Stimulated activated CD8-positive, alpha-beta memory T cell treated with anti-CD3 and anti-CD28 coated beads, Interleukin-7, amount 100 ng/mL, for 4 hours (primary cell): ENCODE results near the gene CDC45.

Source experiments
- DNase-seq, 2 donors: peaks; one replicate each; pipeline ENCODE4 v3.0.0-alpha.2; 2020; ENCODE audit warnings: low read depth in 2 of 2

CDC45 gene

GRCh38 chr22:19515654-19516377 lies 36.1 kb downstream of the CDC45 start:
- DNase-seq = no peak

- no peak for DNase-seq
Observed at GRCh38 chr22:19516378-19517170, 36.9 kb downstream of the CDC45 start.

- DNase-seq = no peak
Observed at GRCh38 chr22:19517171-19517500, 37.4 kb downstream of the CDC45 start.

GRCh38 chr22:19517919-19518611 lies 38.3 kb downstream of the CDC45 start:
- DNase-seq = no peak

- no peak for DNase-seq
Observed at GRCh38 chr22:19518635-19519034, 38.9 kb downstream of the CDC45 start.

GRCh38 chr22:19519041-19519926 lies 39.6 kb downstream of the CDC45 start:
- DNase-seq = no peak

GRCh38 chr22:19520007-19520406 lies 40.3 kb downstream of the CDC45 start:
- no peak for DNase-seq

GRCh38 chr22:19520566-19521305 lies 41.0 kb downstream of the CDC45 start:
- DNase-seq = no peak

- DNase-seq = no peak
Observed at GRCh38 chr22:19522190-19522880, 42.6 kb downstream of the CDC45 start.

GRCh38 chr22:19522881-19523239 lies 43.1 kb downstream of the CDC45 start:
- no peak for DNase-seq

GRCh38 chr22:19523240-19524169 lies 43.8 kb downstream of the CDC45 start:
- DNase-seq = no peak

GRCh38 chr22:19524170-19525115 lies 44.7 kb downstream of the CDC45 start, which contains the start of gene CLDN5:
CLDN5 (minus strand) TSS chr22:19524410; CDS start chr22:19524255, 155 bp downstream.
- no peak for DNase-seq

- no peak for DNase-seq
Observed at GRCh38 chr22:19525116-19525660, 45.5 kb downstream of the CDC45 start.

- DNase-seq = no peak
Observed at GRCh38 chr22:19525666-19526065, 45.9 kb downstream of the CDC45 start.

GRCh38 chr22:19526076-19526701 lies 46.5 kb downstream of the CDC45 start:
- no peak for DNase-seq

GRCh38 chr22:19526702-19527111 lies 47.0 kb downstream of the CDC45 start:
- no peak for DNase-seq

- DNase-seq = no peak
Observed at GRCh38 chr22:19527321-19527721, 47.6 kb downstream of the CDC45 start.
